Right lobe of liver (tissue), 4 donors: ENCODE results near the gene CYP2W1.

ENCODE experiments used
- POLR2A ChIP-seq: fragments of 450-650 bp; IDR thresholded peaks from one replicate; pipeline ENCODE4 v1.6.1; 2017; ENCODE audit warnings: antibody characterized with exemption, mild to moderate bottlenecking
- TF ChIP-seq, protein P1 (sequence below), 4 donors: fragments of 200-600 bp in 3 of 4; fragments of 450-650 bp in 1 of 4; IDR thresholded peaks; one replicate each; pipeline versions ENCODE4 v1.5.1 to v1.8.0; 2016 to 2022; ENCODE audit warnings: antibody characterized with exemption in 4 of 4, mild to moderate bottlenecking in 2 of 4
- donor health status: DM: no; HTN: no; CAD: no.
- donor health status: DM: no; HTN: no; CAD: no.
- donor health status: DM: no; HTN: yes; CAD: no.

DNA sequence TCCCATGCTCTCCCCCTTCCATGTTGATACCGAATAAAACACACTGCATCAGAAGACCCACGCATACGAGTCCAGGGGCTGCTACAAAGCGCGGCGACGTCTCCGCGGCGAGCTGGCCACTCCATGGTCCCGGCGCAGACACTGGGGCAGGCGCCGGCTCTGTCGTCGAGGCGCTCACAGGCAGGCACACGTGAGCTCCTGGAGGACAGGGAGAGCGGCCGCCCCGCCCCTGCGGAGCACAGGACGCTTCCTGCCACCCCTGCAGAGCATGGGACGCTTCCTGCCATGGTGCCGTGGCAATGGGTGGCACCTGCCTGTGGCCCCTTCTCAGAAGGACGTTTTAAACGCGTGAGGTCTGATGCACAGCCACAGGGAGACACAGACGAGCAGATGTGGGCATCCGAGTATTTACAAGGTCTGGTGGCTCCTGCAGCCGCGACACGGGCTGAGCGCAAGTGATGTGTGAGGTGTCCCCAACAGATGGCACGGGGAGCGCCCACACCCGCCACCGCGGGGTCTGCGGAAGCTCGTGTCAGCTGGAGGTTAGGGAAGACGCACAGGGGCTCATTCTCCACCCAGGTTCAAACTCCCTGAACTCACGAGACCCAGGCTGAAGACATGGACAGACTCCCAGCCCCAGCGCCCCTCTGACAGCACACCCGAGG lies 40.0 kb downstream of the CYP2W1 start:
- TF ChIP-seq, protein P1, sequence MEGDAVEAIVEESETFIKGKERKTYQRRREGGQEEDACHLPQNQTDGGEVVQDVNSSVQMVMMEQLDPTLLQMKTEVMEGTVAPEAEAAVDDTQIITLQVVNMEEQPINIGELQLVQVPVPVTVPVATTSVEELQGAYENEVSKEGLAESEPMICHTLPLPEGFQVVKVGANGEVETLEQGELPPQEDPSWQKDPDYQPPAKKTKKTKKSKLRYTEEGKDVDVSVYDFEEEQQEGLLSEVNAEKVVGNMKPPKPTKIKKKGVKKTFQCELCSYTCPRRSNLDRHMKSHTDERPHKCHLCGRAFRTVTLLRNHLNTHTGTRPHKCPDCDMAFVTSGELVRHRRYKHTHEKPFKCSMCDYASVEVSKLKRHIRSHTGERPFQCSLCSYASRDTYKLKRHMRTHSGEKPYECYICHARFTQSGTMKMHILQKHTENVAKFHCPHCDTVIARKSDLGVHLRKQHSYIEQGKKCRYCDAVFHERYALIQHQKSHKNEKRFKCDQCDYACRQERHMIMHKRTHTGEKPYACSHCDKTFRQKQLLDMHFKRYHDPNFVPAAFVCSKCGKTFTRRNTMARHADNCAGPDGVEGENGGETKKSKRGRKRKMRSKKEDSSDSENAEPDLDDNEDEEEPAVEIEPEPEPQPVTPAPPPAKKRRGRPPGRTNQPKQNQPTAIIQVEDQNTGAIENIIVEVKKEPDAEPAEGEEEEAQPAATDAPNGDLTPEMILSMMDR (IDR thresholded peaks at IDR 0.05): no peak
- TF ChIP-seq POLR2A: no peak
